ENCODE results near the gene RRM2. TPM values are rescaled to one million over a fixed set of nuclear protein-coding genes. Genes with fewer than 3 reads are reported as not detected.

The RRM2 gene
- total RNA-seq, 4 donors from 2014 or later, result 27.2 TPM; not detected in 3

DNA sequence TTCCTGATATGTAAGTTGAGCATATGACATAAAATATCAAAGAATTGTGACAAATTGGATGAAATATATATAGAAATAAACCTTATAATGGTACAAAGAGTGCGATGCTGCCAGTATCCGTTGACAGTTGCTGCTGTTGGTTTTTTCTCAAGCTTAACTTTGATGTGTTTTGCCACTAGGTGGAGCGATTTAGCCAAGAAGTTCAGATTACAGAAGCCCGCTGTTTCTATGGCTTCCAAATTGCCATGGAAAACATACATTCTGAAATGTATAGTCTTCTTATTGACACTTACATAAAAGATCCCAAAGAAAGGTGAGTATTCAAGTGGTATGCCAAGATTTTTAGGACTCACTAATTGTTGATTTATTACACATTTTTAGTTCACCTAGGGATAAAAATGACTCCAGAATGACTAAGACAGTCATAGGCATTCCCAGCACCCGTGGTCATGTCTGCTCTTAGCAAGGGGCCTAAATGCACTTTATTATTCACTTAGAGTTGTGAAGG lies 2.1 kb downstream of the RRM2 start:
- H3K4me1 ChIP-seq, result peaks cover 0 to 19% of the 10 kb centered on the region in 2 donors
- H3K4me3 ChIP-seq, result no peak overlapping the region
- peaks cover 12 to 13% of the 10 kb centered on the region in 2 donors for H3K27me3 ChIP-seq
- H3K27ac ChIP-seq, result no peak overlapping the region
- no peak for TF ChIP-seq POLR2A (IDR thresholded peaks at IDR 0.05)
- TF ChIP-seq, protein P1, sequence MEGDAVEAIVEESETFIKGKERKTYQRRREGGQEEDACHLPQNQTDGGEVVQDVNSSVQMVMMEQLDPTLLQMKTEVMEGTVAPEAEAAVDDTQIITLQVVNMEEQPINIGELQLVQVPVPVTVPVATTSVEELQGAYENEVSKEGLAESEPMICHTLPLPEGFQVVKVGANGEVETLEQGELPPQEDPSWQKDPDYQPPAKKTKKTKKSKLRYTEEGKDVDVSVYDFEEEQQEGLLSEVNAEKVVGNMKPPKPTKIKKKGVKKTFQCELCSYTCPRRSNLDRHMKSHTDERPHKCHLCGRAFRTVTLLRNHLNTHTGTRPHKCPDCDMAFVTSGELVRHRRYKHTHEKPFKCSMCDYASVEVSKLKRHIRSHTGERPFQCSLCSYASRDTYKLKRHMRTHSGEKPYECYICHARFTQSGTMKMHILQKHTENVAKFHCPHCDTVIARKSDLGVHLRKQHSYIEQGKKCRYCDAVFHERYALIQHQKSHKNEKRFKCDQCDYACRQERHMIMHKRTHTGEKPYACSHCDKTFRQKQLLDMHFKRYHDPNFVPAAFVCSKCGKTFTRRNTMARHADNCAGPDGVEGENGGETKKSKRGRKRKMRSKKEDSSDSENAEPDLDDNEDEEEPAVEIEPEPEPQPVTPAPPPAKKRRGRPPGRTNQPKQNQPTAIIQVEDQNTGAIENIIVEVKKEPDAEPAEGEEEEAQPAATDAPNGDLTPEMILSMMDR (IDR thresholded peaks at IDR 0.05), result peak; percentile 65 to 80 (median 74)
- peak in 1 of 2 donors; percentile 49 for DNase-seq
- no peaks in the 10 kb centered on the region for H3K36me3 ChIP-seq
- no peaks in the 10 kb centered on the region for H3K9me3 ChIP-seq
- intact Hi-C loops (cut with DNase I; ENCODE audit: low total_unique reads), result no loop called here

DNA sequence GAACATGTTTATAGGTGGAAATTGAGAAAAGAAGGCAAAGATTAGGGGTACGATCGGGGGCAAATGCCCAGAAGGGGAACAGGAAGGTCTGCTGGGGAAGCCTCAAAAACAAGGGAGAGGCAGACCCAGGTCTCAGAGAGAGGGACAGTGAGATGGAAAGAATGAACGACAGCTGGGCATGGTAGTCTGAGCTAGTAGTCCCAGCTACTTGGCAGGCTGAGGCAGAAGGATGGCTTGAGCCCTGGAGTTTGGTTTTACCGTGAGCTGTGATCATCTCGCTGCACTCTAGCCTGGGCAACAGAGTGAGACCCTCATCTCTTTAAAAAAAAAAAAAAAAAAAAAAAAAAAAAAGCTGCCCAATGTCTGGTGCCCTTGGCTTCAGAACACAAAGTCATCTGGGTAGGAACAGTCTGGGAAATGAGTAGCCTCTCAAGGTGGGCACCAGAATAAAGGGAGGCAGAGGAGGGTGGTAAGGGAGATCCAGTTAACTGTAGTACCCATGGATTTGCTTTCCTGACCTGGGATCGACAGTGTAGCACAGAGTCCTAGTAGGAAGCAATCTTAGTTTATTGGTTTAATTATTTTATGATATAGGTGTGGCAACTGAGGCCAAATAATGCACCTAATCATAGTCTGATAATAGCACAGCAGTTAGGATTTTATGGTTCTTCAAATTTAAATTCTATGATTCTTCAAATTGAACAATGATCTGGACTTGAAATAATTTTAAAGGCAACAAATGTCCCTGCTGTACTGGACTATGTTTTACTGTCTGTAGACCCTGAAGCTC lies 3.5 kb downstream of the RRM2 start:
- intact Hi-C loops (cut with DNase I; ENCODE audit: low total_unique reads), result no loop called here
- no peak for DNase-seq
- Histone ChIP-seq H3K9me3 (no peaks in the 10 kb centered on the region), H3K27me3 (peaks cover 12 to 13% of the 10 kb centered on the region in 2 donors), H3K27ac (no peak overlapping the region), H3K36me3 (no peaks in the 10 kb centered on the region), H3K4me1 (peaks cover 0 to 19% of the 10 kb centered on the region in 2 donors), H3K4me3 (no peak overlapping the region)
- TF ChIP-seq, protein P1 (IDR thresholded peaks at IDR 0.05), result no peak
- no peak for TF ChIP-seq POLR2A (IDR thresholded peaks at IDR 0.05)

DNA sequence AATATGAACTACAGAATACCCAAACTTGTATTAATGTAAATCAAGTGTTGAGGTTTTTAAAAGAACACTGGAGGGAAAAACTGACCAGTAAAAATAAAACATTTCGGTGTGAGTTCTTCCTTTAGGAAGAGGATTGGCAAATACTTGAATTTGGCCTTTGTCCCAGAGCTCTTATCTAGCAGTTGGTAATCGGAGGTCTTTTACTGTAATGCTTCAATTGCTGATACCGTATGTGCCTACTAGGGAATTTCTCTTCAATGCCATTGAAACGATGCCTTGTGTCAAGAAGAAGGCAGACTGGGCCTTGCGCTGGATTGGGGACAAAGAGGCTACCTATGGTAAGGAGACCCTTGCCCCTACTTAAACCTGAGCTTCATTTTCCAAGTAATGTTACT lies 4.1 kb downstream of the RRM2 start:
- Histone ChIP-seq H3K9me3 (no peaks in the 10 kb centered on the region), H3K36me3 (no peaks in the 10 kb centered on the region), H3K27me3 (peaks cover 12 to 13% of the 10 kb centered on the region in 2 donors), H3K4me1 (peaks cover 0 to 17% of the 10 kb centered on the region in 2 donors), H3K4me3 (no peak overlapping the region), H3K27ac (no peak overlapping the region)
- no peak for TF ChIP-seq POLR2A (IDR thresholded peaks at IDR 0.05)
- TF ChIP-seq, protein P1 (IDR thresholded peaks at IDR 0.05), result no peak
- intact Hi-C loops (cut with DNase I; ENCODE audit: low total_unique reads), result no loop called here
- no peak for DNase-seq

DNA sequence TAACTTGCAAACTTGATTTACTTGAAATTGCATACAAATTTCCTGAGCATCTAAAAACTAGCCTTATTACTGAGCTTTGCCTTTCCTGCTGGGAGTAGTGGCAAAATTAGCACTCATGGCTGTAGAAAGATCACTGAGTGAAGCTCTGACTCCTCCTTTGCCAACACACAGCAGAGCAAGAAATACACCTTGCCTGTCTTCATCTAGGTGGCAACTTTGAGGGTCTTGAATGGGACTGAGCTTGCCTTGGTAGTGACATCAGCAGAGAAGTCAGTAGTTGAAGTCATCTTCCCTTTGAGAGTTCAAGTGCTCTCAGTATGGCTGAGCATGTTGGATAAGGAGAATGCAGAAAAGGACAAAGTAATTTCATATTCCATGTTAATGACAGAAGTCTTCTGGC lies 5.9 kb downstream of the RRM2 start:
- intact Hi-C loops (cut with DNase I; ENCODE audit: low total_unique reads), result no loop called here
- TF ChIP-seq, protein P1 (IDR thresholded peaks at IDR 0.05), result no peak
- TF ChIP-seq POLR2A (IDR thresholded peaks at IDR 0.05), result no peak
- Histone ChIP-seq H3K27me3 (peaks cover 3 to 5% of the 10 kb centered on the region in 2 donors), H3K9me3 (no peaks in the 10 kb centered on the region), H3K36me3 (no peaks in the 10 kb centered on the region), H3K4me1 (peaks cover 0 to 1% of the 10 kb centered on the region in 2 donors), H3K27ac (no peak overlapping the region), H3K4me3 (no peak overlapping the region)
- no peak for DNase-seq

DNA sequence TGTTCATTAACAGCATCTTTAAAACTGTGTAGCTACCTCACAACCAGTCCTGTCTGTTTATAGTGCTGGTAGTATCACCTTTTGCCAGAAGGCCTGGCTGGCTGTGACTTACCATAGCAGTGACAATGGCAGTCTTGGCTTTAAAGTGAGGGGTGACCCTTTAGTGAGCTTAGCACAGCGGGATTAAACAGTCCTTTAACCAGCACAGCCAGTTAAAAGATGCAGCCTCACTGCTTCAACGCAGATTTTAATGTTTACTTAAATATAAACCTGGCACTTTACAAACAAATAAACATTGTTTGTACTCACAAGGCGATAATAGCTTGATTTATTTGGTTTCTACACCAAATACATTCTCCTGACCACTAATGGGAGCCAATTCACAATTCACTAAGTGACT lies 7.0 kb downstream of the RRM2 start:
- no peaks in the 10 kb centered on the region for H3K4me1 ChIP-seq
- no peaks in the 10 kb centered on the region for H3K36me3 ChIP-seq
- no peak for DNase-seq
- H3K27ac ChIP-seq, result no peak overlapping the region
- TF ChIP-seq, protein P1 (IDR thresholded peaks at IDR 0.05), result no peak
- TF ChIP-seq POLR2A (IDR thresholded peaks at IDR 0.05), result no peak
- no peak overlapping the region for H3K4me3 ChIP-seq
- intact Hi-C loops (cut with DNase I; ENCODE audit: low total_unique reads), result no loop called here
- H3K27me3 ChIP-seq, result no peaks in the 10 kb centered on the region
- no peaks in the 10 kb centered on the region for H3K9me3 ChIP-seq

All from uterus (tissue), 4 donors.